Measurements from ENCODE around the gene PRKAG2.

PRKAG2 gene

GRCh38 chr7:151676759-151677158 lies 200.2 kb downstream of the PRKAG2 start:
- DNase-seq (ENCODE audit: low read depth): no peak

DNA sequence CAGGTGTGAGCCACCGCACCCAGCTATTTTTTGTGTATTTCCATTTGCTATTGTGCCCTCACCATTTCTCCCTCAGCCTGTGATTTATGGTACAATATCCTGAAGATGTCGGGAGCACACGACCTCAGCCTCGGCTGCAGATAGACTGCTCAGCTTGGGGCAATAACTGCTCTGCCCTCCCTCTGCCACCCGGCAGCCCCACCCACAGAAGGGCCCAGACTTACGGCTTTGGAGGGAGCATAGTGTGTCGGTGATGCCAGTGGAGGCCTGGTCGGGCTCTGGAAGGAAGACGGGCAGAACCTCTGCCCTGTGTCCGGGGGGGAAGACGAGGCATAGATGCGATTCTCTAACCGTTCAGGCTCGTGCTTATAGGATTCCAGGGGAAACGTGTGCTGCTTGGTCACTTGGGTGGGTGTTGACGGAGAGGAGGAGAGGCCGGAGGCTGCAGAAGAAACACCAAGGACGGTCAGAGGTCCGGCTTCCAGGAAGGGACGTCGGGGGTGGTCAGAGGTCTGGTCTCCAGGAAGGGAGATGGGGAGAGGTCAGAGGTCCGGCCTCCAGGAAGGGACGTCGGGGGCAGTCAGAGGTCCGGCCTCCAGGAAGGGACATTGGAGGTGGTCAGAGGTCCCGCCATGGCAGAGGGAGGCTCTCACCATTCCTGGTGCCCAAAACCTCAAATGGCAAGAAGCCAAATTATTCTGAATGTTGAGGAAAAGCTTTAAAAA lies 201.6 kb downstream of the PRKAG2 start:
- DNase-seq (ENCODE audit: low read depth): no peak

- no peak for DNase-seq (ENCODE audit: low read depth)
Measured at GRCh38 chr7:151674161-151674920, 202.6 kb downstream of the PRKAG2 start.

- DNase-seq (ENCODE audit: low read depth): no peak
Measured at GRCh38 chr7:151673216-151673615, 203.7 kb downstream of the PRKAG2 start.

- no peak for DNase-seq (ENCODE audit: low read depth)
Measured at GRCh38 chr7:151672716-151673115, 204.2 kb downstream of the PRKAG2 start.

- no peak for DNase-seq (ENCODE audit: low read depth)
Measured at GRCh38 chr7:151671514-151671913, 205.4 kb downstream of the PRKAG2 start.

DNA sequence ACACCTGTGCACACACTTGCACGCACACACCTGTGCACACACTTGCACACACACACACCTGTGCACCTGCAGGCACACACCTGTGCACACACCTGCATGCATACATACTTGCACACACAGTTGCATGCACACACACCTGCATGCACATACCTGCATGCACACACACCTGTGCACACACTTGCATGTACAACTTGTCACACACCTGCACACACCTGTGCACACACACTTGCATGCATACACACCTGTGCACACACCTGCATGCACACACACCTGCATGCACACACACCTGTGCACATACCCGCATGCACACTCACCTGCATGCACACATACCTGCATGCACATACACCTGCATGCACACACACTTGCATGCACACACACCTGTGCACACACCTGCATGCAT lies 207.2 kb downstream of the PRKAG2 start:
- DNase-seq (ENCODE audit: low read depth): no peak

DNA sequence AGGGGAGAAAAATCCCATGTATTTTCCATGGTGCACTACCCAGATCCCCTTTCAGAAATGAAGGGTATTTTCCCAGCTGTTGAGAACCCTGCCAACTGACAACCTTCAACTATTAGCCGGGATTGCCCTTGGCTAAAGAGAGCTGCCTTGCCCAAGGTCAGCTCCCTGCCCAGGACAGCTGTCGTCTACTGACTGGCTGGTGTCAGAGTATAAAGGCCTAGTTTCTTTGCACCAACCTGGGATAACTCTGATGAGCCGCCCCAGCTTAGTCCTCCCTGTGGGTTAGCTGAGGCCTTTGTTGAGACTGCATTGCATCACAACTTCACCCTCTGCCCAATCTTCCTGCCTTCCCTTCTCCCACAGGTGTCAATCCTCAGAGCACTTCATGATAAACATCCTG lies 210.0 kb downstream of the PRKAG2 start:
- no peak for DNase-seq (ENCODE audit: low read depth)

DNA sequence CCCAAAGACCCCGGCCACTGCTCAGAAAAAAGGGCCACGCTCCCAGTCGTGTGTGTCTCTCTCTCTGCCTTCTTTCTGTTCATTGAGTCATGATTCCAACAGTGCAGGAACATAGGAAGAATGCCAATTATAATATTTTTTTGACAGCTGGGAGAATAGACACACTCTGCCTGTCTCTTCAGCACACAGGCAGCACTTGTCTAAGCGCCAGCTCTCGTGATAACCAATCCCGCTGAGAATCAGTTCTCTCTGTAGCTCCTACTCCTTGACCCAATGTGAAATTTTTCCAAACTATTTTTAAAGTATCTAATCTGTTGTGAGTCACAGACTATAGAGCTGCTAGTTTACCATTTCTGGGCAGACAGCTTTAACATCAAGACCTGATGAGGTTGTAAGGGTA lies 211.5 kb downstream of the PRKAG2 start:
- DNase-seq (ENCODE audit: low read depth): no peak

DNA sequence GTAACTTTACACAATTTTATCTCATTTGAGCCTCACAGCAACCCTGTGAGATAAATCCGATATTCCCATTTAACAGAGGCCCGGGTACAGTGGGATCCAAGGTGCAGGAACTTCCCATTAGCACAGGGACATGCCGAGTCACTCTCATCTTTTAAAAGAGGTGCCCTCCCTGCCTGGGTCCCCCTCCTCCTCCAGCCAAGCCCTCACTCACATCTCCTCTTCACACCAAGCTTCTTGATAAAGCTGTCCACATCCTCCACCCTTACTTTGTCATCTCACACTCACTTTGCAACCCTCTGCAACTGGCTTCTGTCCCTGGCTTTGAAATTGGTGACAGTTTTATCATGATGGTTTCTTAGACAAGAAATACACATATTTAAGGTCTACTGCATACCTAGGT lies 212.6 kb downstream of the PRKAG2 start:
- DNase-seq (ENCODE audit: low read depth): no peak

DNA sequence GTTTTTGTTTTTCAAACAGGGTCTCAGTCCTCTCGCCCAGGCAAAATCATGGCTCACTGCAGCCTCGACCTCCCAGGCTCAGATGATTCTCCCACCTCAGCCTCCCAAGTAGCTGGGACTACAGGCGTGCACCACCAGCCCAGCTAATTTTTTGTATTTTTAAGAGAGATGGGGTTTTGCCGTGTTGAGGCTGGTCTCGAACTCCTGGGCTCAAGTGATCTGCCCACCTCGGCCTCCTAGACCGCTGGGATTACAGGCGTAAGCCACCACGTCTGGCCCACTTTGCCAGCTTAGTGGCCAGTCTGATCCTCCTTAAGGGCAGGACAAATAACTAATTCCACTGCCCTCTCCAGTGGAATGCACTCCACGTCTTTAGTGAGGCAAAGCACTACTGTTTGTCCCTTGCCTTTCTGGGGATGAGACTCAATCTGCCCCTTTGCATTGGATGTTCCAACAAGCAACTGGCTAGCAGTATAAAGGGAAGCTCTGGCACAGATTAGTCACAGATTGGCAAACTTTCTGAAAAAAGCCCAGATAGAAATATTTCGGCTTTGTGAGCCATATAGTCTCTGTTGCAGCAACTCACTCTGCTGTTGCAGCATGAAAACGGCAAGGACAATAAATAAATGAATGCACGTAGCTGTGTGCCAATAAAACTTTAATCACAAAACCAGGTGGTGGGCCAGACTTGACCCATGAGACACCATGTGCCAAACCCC lies 213.4 kb downstream of the PRKAG2 start:
- DNase-seq (ENCODE audit: low read depth): no peak

GRCh38 chr7:151662251-151662826 lies 214.6 kb downstream of the PRKAG2 start:
- no peak for DNase-seq (ENCODE audit: low read depth)

- DNase-seq (ENCODE audit: low read depth): no peak
Measured at GRCh38 chr7:151661587-151661986, 215.3 kb downstream of the PRKAG2 start.

GRCh38 chr7:151660141-151660540 lies 216.8 kb downstream of the PRKAG2 start:
- DNase-seq (ENCODE audit: low read depth): no peak

- DNase-seq (ENCODE audit: low read depth): no peak
Measured at GRCh38 chr7:151659219-151659618, 217.7 kb downstream of the PRKAG2 start.

DNA sequence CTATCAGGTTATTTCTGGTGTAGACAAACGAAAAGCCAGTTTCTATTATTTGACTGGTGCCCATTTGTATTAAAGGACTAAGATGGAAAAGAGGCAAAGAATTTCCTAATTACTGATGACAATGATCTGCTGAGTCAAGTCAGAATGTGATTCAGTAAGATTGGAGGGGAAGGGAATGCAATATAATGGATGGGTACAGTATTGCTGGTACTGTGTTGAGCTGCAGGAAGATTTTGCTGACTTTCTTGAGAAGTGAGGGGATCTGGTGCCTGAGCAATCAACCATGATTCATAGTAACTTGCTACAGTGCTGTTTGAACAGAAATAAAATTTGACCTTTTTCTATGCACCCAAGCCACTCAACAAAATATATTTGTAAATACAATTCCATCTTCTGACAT lies 218.1 kb downstream of the PRKAG2 start:
- no peak for DNase-seq (ENCODE audit: low read depth)

- no peak for DNase-seq (ENCODE audit: low read depth)
Measured at GRCh38 chr7:151657173-151657572, 219.7 kb downstream of the PRKAG2 start.

DNA sequence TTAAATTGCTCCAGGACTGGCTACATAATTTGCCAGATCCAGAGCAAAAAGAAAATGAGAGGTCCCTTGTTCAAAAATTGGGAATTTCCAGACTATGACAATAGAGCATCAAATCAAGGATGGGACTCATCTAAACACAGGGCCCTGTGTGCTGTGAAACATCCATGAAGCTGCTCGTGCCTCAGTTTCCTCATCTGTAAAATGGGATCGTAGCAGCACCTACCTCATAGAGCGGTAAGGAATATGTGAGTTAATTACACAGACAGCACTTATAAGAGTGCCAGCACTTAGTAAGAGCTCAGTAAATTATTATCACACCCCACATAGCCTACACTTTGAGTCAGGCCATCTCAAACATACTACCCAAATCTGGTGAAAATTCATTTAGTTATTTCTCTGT lies 221.4 kb downstream of the PRKAG2 start:
- DNase-seq (ENCODE audit: low read depth): no peak

DNA sequence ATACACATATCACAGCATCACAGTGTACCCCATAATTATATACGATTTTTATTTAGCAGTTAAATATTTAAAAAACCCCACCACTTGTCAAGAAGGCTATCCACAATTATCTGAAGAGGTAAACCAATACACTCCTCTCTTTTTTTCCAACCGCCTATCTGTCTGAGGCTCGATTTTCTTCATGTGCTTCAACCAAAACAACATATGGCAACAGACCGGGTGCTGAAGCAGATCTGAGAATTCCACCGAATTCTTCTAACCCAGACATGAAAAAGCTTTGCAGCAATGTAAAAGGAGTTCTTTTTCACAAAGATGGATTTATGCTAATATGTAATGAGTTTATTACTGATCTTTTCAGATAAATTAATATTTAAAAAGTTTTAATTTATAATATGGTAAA lies 224.8 kb downstream of the PRKAG2 start:
- DNase-seq (ENCODE audit: low read depth): no peak

GRCh38 chr7:151650161-151650560 lies 226.8 kb downstream of the PRKAG2 start:
- DNase-seq (ENCODE audit: low read depth): no peak

DNA sequence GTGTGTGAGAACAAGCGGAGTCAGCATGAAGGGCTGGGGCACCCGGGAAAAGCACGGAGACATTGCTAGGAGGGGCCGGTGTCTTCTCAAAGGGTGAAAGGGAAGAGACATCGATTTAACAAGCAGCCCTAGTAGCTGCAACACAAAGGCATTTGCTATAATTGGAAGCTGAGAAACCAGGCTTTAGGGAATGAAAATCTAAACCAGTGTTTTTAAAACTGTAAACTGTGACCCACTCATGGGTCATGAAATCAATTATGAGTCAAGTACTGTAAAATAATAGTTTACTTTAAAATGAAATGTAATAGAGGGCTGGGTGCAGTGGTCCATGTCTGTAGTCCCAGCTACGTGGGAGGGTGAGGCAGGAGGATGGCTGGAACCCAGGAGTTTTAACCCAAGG lies 228.5 kb downstream of the PRKAG2 start:
- no peak for DNase-seq (ENCODE audit: low read depth)

- no peak for DNase-seq (ENCODE audit: low read depth)
Measured at GRCh38 chr7:151647874-151648273, 229.0 kb downstream of the PRKAG2 start.

DNA sequence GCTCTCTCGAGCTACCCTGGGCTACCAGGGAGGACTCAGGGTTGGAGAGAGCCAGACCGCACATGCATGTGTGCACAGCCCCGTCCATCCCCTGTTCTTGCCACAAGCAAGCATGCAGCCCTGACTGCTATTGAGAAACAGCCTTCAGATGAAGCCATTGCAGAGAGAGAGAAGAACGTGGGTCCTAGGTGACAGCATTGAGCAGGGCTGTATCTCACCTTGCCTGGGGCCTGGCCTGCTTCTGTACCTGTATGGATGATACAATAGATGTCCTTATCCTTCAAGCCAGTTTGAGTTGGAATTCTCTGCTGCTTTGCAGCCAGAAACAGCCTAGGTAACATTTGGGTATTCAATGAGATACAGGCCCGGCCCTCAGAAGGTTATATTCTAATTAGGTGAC lies 229.9 kb downstream of the PRKAG2 start:
- no peak for DNase-seq (ENCODE audit: low read depth)

Measured in stimulated activated CD8-positive, alpha-beta memory T cell treated with anti-CD3 and anti-CD28 coated beads, Interleukin-15, amount 100 ng/mL, for 24 hours (primary cell).